GM19468 (cell line): ENCODE measurements around the gene THTPA.
A peak's percentile ranks its signal among the peaks of the same experiment; 100 is the strongest.

Experiments
- ATAC-seq: cut with Tn5 transposase; IDR thresholded peaks from one replicate; pipeline ENCODE4 v1.9.1; 2021; ENCODE audit warnings: mild to moderate bottlenecking, moderate library complexity, moderate number of reproducible peaks; ENCODE audit not compliant: unreplicated experiment; ENCODE audit errors: extremely low read depth

THTPA gene

GRCh38 chr14:23566112-23566777, 10.2 kb downstream of the THTPA start:
- no peak for ATAC-seq

- no peak for ATAC-seq
Observed at GRCh38 chr14:23566778-23567185, 10.7 kb downstream of the THTPA start.

- ATAC-seq, result peak; percentile 48
Observed at GRCh38 chr14:23567186-23568020, 11.3 kb downstream of the THTPA start, which contains the start of gene AP1G2. TSS of gene AP1G2 (minus strand) at chr14:23567791. CDS start at chr14:23567314, 477 bp downstream.

- no peak for ATAC-seq
Observed at GRCh38 chr14:23568021-23568599, 12.0 kb downstream of the THTPA start.

GRCh38 chr14:23568600-23569331, 12.7 kb downstream of the THTPA start:
- no peak for ATAC-seq

GRCh38 chr14:23569443-23570151, 13.5 kb downstream of the THTPA start:
- no peak for ATAC-seq

GRCh38 chr14:23570806-23571483, 14.9 kb downstream of the THTPA start:
- ATAC-seq, result no peak

- ATAC-seq, result no peak
Observed at GRCh38 chr14:23571701-23572523, 15.8 kb downstream of the THTPA start.

GRCh38 chr14:23572524-23572828, 16.4 kb downstream of the THTPA start:
- no peak for ATAC-seq

- no peak for ATAC-seq
Observed at GRCh38 chr14:23572836-23573235, 16.8 kb downstream of the THTPA start.

- no peak for ATAC-seq
Observed at GRCh38 chr14:23573384-23574015, 17.4 kb downstream of the THTPA start.

GRCh38 chr14:23577004-23577681, 21.1 kb downstream of the THTPA start:
- ATAC-seq, result no peak

GRCh38 chr14:23577710-23578392, 21.8 kb downstream of the THTPA start:
- ATAC-seq, result no peak

GRCh38 chr14:23578560-23579310, 22.7 kb downstream of the THTPA start, which contains the start of gene JPH4:
TSS of gene JPH4 (minus strand) at chr14:23578790. CDS start at chr14:23577453, 1,337 bp downstream.
- ATAC-seq, result no peak

- no peak for ATAC-seq
Observed at GRCh38 chr14:23579311-23579630, 23.2 kb downstream of the THTPA start.

GRCh38 chr14:23579739-23580138, 23.7 kb downstream of the THTPA start:
- ATAC-seq, result no peak
